Ishikawa (cell line): Measurements from ENCODE around the gene BCL2L1.

ENCODE experiments used
- CREB1 ChIP-seq: IDR thresholded peaks from 2 replicates; pipeline ENCODE4 v1.6.1; 2012; ENCODE audit warnings: low read depth
- EGR1 ChIP-seq: IDR thresholded peaks from 2 replicates; pipeline ENCODE4 v1.6.1; 2012
- EP300 ChIP-seq: IDR thresholded peaks from 2 replicates; pipeline ENCODE4 v1.6.1; 2012; ENCODE audit warnings: borderline replicate concordance
- FOXM1 ChIP-seq: IDR thresholded peaks from 2 replicates; pipeline ENCODE4 v1.6.1; 2012; ENCODE audit warnings: low read depth, borderline replicate concordance
- TAF1 ChIP-seq: IDR thresholded peaks from 2 replicates; pipeline ENCODE4 v1.6.1; 2012; ENCODE audit warnings: low read depth, mild to moderate bottlenecking
- TEAD4 ChIP-seq: IDR thresholded peaks from 2 replicates; pipeline ENCODE4 v1.6.1; 2012
- ZBTB7A ChIP-seq: IDR thresholded peaks from 2 replicates; pipeline ENCODE4 v1.6.1; 2012; ENCODE audit warnings: low read depth
- TF ChIP-seq, protein P1 (sequence below): IDR thresholded peaks from 2 replicates; pipeline ENCODE4 v1.6.1; 2012
- TF ChIP-seq, protein P2 (sequence below): IDR thresholded peaks from 2 replicates; pipeline ENCODE4 v1.6.1; 2012; ENCODE audit warnings: low read depth, mild to moderate bottlenecking
- TF ChIP-seq, protein P3 (sequence below): IDR thresholded peaks from 2 replicates; pipeline ENCODE4 v1.6.1; 2012

DNA sequence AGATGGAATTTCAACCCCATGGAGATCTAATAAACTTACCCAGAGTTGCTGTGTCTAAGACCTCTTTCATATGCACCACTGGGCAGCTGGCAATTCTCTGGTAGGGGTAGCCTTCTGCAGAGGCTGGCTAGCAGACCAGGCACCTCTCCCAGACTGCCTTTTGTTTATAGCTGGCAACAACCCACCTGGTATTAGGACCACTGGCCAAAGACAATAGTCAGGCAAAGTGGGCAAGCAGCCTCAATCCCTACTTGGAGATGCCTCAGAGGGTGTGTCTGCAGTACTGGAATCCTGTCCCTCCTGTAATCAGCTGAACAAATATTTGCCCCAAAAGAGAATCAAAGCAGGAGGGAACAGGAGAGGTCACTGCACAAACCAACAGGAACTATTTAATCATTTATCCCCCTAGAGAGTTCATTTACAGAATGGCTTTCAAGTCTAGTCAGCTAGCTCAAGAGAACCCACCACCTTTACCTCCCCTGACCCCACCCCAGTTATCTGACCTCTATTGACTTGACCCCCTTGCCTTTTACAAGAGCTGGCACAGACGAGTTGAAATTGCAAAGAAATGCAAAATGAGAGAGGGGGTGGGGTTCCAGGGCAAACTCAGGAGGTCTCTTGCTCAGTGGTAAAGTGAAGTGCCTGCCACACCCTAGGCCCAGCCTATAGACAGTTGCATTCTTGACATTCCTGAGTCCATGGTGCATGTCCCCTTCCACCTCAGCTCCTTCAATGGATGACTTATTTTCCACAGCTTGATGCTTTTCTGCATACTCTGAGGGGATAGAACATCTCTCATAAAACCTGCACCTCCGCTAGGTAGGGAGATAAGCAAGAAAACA is 2.8 kb downstream of the BCL2L1 start:
- peak; percentile 100 for TF ChIP-seq TEAD4
- TF ChIP-seq, protein P1, sequence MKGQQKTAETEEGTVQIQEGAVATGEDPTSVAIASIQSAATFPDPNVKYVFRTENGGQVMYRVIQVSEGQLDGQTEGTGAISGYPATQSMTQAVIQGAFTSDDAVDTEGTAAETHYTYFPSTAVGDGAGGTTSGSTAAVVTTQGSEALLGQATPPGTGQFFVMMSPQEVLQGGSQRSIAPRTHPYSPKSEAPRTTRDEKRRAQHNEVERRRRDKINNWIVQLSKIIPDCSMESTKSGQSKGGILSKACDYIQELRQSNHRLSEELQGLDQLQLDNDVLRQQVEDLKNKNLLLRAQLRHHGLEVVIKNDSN: no peak
- peak; percentile 97 for TF ChIP-seq EP300
- no peak for TF ChIP-seq CREB1
- peak; percentile 96 for TF ChIP-seq FOXM1
- TF ChIP-seq TAF1: no peak
- TF ChIP-seq, protein P2, sequence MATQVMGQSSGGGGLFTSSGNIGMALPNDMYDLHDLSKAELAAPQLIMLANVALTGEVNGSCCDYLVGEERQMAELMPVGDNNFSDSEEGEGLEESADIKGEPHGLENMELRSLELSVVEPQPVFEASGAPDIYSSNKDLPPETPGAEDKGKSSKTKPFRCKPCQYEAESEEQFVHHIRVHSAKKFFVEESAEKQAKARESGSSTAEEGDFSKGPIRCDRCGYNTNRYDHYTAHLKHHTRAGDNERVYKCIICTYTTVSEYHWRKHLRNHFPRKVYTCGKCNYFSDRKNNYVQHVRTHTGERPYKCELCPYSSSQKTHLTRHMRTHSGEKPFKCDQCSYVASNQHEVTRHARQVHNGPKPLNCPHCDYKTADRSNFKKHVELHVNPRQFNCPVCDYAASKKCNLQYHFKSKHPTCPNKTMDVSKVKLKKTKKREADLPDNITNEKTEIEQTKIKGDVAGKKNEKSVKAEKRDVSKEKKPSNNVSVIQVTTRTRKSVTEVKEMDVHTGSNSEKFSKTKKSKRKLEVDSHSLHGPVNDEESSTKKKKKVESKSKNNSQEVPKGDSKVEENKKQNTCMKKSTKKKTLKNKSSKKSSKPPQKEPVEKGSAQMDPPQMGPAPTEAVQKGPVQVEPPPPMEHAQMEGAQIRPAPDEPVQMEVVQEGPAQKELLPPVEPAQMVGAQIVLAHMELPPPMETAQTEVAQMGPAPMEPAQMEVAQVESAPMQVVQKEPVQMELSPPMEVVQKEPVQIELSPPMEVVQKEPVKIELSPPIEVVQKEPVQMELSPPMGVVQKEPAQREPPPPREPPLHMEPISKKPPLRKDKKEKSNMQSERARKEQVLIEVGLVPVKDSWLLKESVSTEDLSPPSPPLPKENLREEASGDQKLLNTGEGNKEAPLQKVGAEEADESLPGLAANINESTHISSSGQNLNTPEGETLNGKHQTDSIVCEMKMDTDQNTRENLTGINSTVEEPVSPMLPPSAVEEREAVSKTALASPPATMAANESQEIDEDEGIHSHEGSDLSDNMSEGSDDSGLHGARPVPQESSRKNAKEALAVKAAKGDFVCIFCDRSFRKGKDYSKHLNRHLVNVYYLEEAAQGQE: no peak
- TF ChIP-seq EGR1: no peak
- TF ChIP-seq, protein P3, sequence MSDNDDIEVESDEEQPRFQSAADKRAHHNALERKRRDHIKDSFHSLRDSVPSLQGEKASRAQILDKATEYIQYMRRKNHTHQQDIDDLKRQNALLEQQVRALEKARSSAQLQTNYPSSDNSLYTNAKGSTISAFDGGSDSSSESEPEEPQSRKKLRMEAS: no peak; the same call in 1 of the 2 replicates
- peak; percentile 9; the same call in 1 of the 2 replicates for TF ChIP-seq ZBTB7A
